ENCODE measurements around the gene RADIL.

Gene RADIL

GRCh38 chr7:4850262-4850795, 33.2 kb downstream of the RADIL start:
- DNase-seq = no peak

GRCh38 chr7:4849390-4849789, 34.1 kb downstream of the RADIL start:
- DNase-seq = peak; percentile 30

GRCh38 chr7:4845740-4846142, 37.8 kb downstream of the RADIL start:
- DNase-seq = no peak

DNA sequence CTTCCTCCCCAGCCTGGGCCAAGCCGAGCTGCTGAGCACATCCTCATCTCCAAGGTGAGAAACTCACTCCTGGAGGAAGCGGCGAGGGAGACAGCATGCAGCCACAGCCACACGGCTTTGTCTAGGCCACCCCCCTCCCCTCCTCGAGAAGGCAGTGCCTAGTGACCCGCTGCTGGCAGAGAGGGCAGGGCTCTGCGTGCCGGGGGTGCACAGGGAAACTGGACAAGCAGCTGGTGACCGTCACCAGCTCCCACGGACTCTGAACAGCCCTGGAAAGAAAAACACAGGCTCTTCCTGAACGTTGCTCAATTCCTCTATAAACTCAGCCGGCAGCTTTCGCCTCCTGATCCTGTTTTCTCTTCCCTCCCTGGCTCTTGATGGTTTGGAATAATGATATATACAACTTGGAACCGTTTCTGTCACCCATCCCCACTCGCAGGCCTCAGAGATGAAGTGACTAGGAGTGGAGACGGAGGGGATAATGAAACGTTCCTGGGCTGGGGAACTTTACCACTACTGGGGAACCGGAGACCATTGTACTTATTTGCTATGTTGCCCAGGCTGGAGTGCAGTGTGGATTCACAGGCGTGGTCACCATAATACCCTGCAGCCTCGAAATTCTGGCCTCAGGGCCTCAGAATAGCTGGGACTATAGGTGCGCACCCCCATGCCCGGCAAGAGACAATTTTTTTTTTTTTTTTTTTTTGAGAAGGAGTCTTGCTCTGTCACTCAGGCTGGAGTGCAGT, 41.0 kb downstream of the RADIL start:
- DNase-seq = no peak

- no peak for DNase-seq
These were observed 41.7 kb downstream of the RADIL start for GRCh38 chr7:4841836-4842235.

GRCh38 chr7:4841007-4841784, 42.3 kb downstream of the RADIL start:
- no peak for DNase-seq

DNA sequence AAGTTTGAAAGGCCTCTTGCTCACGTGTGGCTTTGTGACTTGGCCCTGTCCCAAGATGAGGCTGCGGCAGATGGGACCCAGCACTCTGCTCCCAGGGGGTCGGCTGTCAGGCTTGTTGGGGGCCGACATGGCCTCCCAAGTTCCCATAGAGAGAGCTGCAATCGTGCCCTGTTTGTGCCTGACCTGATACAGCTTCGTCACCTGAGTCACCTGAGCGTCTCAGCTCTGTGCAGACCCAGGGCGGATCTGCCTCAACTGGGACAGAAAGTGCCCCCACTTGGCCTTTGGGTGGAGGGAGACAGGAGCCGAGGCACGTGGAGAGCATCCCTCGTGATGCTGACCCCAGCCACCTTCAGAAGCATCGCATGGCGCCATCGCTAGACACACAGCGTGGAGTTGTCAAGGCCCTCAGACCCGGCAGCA, 43.4 kb downstream of the RADIL start:
- DNase-seq = no peak

DNA sequence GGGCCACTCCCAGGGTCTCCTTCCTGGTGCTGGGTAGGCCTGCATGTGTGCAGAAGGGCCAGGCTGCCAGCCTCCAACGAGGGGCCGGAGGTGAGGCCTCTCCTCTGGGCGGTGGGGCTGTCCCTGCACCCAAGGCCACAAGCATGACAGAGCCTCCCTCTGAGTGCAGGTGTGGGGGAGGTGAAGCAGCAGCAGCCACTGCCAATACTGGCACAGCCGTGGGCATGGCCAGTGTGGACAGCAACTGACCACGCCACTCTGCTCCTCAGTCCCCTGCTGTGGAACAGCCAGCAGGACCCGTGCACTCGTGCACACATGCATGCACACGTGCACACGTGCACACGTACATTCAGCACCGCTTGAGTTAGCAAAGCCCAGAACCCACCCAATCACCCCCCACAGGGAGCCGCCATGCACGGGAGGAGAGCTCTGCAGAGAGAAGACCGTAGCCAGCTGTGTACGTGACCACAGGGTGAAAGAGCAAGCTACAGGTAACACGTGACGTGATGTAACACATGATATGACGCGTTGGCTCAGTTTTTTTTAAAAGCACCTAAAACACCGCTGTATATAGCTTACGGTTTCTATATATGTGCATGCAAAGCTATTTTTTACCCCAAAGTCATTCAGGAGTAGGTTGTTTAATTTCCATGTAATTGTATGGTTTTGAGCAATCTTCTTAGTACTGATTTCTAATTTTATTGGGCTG, 44.7 kb downstream of the RADIL start:
- DNase-seq = no peak

GRCh38 chr7:4837803-4838625, 45.5 kb downstream of the RADIL start:
- DNase-seq = no peak

DNA sequence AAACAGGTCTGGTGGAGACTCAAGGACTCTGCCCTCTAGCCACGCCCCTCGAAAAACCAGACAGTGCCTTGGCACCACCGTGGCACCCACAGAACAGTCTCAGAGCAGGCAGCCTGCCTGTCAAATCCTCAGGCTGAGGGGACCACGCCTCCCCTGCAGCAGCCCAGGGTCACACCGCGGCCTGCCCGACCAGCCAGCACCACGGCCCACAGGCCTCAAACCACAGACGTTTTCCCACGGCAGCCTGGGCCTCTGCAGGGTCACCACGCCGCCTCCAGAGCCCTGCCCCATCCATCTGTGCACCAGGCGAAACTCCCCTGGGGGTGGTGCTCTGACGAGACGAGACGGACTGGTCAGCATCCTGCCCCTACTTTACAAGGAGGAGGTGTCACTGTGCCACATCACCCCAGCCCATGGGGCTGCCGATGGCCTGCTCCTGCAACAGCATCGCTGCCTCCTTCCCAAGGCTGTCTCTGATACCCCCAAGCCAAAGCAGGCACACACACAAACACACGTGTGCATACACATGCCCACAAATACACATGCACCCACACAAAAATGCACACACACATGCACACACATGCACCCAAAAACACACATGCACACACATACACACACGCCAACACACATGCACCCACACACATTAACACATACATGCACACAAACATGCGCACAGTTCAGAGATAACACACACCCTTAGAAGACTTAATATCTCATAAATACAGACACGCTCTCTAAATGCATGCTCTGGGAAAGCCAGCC, 46.3 kb downstream of the RADIL start:
- DNase-seq = no peak

DNA sequence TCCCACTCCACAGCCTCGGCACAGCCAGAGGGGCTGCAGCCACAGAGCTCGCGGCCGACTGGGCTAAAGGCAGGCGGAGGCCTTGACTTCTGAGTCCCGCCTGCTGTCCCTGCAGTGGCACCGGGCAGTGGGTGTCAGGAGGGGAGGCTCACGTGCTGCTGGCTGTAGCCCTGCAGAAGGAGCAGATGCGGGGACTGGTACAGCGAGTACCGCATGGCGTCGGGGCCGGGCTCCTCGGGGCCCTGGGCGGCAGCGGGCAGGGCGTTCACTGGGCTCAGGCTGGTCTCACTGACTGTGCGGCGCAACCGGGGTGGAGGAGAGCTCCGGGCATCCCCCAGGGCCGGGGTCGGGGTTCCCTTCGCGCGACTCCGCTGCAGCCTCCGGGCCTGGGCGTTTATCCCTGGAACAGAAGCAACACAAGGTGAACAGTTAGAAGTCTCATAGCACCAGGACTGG, 47.3 kb downstream of the RADIL start:
- DNase-seq = no peak

DNA sequence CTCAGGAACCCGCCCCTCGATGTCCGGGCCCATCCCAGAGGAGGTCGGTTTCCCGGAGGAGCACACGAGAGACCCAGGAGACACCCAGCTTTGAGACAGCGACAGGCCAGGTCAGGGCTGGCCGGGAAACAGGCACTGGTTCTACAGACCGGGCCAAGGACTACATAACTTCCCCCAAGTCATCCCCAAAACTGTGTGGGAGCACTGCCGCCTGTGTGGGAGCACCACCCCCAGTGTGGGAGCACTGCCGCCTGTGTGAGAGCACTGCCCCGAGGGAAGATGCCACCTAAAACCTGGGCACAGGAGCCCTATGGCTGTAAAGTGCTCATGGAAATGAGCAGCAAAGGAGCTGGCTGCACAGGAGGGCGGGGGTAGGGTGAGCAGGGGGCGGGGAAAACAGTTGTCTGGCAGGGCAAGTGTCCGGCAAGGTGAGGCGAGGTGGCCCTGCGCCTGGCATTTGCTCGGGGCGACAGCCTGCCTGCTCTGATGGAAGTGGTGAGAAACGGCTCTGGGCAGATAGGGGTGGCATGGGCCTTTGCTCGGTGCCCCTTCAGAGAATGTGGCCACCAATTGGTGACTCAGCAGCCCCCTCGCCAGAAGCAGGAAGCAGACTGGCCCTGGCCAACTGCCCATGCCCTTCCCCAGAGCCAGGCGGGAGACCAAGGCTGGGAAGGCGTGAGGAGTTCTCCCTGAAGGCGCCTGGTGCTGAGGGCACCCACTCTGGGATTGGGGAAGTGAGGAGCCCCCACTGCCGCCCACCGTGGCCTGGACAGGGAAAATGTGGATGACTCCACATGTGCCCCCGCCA, 47.9 kb downstream of the RADIL start:
- no peak for DNase-seq

DNA sequence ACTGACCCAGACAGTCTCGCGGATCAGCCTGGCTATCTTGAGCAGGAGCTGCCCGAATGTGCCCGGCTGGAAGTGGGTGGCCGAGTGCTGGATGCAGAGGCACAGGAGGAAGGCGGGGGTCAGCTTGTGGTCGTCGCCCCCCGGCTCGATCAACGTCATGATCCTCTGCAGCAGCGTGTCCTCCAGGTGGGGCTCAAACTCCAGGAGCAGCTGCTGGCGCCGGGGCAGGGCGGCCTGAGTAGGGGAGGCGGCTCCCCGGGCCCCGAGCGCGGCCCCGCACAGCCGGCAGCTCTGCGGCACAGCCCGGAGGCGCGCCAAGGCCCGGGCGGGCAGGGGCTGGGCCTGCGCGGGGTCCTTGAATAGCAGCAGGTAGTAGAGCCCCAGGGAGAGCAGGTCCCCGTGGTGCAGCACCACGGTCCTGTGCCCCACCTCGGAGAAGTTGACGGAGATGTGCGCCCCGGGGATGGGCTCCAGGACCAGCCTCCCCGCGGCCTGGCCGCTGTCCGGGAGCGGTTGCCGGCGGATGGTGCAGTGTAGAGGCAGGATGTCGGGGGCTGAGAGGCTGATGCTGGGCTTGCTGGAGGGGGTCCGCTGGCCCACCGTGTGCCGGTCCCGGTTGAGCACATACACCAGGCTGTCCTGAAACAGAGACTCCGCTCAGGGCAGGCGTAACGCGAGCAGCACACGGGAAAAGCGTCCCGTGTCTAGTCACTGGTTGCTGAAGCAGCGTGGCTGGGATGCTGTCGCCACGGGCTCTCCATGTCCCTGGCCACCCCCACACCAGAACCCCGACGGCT, 48.7 kb downstream of the RADIL start:
- DNase-seq = no peak

GRCh38 chr7:4833691-4834600, 49.6 kb downstream of the RADIL start:
- DNase-seq = no peak

DNA sequence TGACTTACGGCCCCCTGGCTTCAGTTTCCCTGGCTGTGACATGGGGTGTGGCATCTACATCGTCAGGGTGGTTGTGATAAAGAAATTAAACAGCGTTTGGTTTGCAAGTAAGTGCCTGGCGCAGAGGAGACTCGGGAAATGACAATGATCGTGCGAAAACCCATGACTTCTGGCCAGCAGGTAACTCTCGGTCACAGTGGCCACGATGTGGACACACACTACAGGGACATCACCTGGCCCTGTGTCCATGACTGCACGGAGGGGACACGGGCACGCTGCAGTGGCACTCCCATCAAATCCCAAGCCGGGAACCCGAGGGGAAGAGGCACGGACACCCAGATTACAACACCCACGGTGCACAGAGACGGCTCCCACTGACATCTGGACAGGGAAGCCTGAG, 50.3 kb downstream of the RADIL start:
- no peak for DNase-seq

DNA sequence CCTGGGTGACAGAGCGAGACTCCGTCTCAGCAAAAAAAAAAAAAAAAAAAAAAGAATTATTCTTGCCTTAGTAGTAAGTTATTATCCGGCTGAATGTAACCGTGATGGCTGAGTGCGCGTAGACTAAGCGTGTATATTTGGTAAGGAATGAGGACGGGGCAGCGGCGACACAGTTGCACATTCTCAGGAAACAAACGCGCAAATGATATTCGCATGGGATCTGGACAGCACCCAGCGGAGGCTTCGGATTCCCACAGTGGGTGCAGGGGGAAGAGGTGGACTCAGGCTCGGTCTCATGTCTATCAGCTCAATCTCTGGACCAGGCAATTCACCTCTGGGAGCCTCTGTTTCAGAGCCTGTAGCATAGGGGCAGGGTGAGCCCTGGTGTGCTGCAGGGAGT, 50.8 kb downstream of the RADIL start:
- no peak for DNase-seq

- DNase-seq = no peak
These were observed 51.6 kb downstream of the RADIL start for GRCh38 chr7:4831723-4832495.

DNA sequence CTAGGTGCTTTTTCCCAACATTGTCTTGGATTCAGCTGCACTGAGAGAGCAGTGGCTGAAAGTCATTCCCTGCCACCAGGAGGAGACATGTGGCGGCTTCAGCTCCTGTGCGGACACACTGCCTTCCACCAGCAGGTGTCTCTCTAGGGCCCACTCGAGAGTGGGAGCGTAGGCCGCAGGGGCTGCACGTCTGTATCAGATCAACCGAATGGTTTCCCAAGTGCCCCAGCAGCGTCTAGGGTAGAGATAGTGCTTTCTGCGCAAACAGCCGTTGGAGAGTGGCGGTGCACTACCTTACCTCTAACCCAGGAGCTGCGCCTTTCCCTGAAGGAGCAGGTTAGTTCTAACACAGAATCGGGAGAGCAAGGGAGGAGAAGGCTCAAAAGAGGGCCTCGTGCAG, 53.3 kb downstream of the RADIL start:
- DNase-seq = peak; percentile 72

All from CD4-positive, alpha-beta T cell treated with Interleukin-17A for 4 hours (primary cell).